HG02759 (cell line): Measurements from ENCODE around the gene FRAS1.
"Not testable (repeated sequence)": the region's sequence is repeated elsewhere in the genome, so short reads cannot be mapped to it uniquely, and the experiment has no call there.

ENCODE experiments used
- ATAC-seq: cut with Tn5 transposase; IDR thresholded peaks from one replicate; pipeline ENCODE4 v1.9.1; 2021; ENCODE audit warnings: mild to moderate bottlenecking, moderate library complexity; ENCODE audit not compliant: unreplicated experiment

Gene FRAS1

DNA sequence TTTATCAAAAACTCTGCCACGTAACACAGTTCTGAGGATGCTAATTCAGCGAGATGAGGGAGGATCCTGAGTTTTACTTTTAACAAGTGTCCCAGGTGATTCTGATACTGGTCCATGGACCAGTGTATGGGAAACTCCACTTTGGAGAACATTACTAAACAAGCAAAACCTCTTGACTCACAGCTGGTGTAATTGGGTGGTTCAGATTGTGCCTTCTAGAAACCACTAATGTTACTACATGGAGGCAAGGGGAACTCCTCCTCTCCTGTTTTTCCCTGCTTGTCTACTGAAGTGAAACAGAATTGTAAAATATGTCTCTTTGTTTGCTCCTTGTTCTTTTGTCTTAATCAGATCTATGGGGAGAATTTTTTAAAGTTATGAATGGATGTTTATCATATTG is 62.6 kb downstream of the FRAS1 start:
- no peak for ATAC-seq

DNA sequence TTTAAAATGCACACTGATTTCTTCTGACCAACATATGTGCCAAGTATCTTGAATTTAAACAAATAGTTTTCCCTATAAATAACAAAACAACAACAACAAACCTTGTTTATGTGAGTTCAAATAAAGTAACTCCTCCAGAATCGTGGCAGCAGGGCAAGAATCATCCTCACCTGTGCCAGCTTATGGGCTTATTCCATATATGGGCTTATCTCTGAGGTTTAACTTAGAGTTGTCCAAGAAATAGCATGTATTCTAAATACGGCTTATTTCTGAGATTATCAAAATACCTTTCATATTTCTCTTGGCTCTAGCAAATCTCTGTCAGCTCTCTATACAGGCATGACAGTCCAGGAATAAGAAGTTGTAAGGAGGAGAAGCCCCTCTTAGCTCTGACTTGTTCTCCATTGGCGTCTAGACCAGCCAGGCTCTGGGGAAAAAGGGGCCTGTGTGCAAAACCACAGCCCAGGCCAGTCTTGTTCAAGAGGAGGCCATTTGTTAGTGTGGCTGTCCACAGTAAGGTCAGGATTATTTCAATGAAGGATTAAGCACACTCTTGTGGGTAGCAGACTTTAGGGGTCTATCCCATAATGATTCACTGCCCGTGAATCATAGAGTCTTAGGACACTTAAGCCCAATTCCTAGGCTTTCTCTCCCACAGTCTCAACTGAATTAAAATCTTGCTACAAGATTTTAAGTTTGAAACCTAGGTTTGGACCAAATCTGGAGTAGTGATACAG is 63.2 kb downstream of the FRAS1 start:
- no peak for ATAC-seq

DNA sequence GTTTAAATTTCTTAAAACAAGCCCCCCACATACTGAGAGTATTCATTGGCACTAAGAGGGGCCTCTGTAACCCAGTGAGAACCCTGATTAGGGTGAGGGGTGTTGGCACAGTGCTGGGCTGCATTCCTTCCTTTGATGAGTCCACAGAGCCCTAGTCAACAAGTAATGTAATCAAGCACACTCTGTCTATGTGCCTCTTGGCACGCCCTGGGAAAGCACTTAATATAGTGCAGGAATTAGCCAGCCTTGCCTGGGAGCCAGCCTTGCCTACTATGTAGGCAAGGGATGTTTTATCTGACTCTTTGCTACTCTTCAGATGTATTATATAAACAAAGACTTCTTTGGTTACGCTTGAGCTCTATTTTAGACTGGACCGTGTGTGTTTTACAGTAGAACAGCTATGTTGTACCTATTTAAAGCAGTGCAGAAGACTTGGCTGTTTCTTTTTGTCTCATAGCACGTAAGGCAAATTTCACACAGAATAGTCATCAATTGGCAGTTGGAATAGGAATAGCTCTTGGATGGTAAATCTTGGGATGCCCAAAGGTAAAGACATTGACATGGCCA is 64.3 kb downstream of the FRAS1 start:
- ATAC-seq: no peak

DNA sequence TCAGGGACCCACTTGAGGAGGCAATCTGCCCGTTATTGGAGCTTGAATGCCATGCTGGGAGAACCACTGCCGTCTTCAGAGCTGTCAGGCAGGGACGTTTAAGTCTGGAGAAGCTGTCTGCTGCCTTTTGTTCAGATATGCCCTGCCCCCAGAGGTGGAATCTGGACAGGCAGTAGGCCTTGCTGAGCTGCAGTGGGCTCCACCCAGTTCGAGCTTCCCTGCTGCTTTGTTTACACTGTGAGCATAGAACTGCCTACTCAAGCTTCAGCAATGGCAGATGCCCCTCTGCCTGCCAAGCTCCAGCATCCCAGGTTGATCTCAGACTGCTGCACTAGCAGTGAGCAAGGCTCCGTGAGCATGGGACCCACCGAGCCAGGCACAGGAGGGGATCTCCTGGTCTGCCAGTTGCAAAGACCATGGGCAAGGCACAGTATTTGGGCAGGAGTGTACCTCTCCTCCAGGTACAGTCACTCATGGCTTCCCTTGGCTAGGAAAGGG is 68.8 kb downstream of the FRAS1 start:
- ATAC-seq: not testable (repeated sequence)

DNA sequence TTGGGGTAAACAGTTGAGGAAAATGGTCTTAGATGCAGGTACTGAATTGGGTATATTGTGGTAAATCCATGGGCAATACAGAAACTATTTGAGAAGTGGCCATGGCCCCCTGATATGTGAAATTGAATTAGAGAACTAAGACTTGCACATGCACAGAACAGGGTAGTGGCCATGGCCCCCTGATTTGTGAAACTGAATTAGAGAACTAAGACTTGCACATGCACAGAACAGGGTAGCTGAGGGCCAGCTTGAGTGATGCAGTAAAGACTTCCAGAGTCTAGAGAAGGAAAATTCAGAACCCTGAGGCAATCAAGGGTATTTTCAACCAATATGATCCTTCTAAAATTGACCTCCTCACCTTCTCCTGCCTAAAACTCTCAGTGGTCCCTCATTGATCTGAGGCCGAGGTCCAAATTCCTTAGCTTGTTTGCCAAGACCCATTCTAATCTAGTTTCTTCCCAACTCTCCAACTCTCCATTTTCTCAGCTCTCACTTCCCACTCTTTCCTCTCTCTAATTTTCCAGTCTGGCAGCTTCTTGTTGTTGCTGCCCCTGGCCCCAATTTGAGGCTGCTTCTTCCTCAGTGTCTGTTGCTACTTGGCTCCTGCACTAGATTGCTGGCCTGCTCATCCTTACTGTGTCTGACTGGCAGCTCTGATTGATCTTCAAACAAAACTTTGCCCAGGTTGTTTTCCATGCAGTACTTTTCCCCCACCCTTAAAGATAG is 72.4 kb downstream of the FRAS1 start:
- ATAC-seq: no peak

DNA sequence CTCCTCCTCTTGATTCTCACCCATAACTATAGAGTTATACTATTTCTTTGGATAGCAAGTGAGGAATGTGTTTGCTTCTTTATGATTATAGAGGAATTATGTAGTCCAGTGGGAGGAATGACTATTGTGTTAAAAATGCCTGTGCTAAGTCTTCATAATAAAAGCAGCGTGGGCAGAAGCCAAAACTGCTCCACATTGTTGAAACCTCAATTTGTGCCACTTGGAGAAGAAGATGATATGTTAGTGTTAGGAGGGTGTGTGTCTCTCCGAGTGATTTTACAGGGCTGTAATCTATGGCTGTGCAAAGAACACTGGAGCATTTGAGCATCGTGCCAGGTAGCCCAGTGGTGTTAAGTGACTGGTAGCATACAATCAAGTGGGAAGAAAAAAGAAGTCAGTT is 74.3 kb downstream of the FRAS1 start:
- ATAC-seq: no peak

- ATAC-seq: no peak
Measured at GRCh38 chr4:78136109-78137081, 79.3 kb downstream of the FRAS1 start.

- no peak for ATAC-seq
Measured at GRCh38 chr4:78137532-78137931, 80.4 kb downstream of the FRAS1 start.

GRCh38 chr4:78138252-78138651 is 81.1 kb downstream of the FRAS1 start:
- ATAC-seq: no peak

DNA sequence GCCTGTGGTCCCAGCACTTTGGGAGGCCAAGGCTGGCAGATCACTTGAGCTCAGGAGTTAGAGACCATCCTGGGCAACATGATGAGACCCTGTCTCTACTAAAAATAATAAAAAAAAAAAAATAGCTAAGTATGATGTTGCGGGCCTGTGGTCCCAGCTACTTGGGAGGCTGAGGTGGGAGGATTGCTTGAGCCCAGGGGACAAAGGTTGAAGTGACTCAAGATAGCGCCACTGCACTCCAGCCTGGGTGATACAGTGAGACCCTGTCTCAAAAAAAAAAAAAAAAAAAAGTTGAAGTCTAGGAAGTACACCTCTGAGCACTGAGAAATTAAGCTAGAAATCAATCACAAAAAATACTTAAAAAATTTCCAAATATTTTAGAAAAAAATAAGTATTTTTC is 86.5 kb downstream of the FRAS1 start:
- ATAC-seq: no peak

- no peak for ATAC-seq
Measured at GRCh38 chr4:78145008-78145407, 87.9 kb downstream of the FRAS1 start.

DNA sequence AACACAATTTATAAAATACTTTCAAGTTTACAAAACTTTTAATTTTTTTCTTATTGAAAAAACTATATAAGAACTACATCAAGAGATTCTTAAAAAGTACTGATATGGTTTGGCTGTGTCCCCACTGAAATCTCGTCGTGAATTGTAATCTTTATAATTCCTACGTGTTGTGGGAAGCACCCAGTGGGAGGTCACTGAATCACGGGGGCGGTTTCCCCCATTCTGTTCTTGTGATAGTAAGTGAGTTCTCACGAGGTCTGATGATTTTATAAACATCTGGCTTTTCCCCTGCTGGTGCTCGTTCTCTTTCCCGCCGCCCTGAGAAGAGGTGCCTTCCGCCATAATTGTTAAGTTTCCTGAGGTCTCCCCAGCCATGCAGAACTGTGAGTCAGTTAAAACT is 88.5 kb downstream of the FRAS1 start:
- no peak for ATAC-seq

DNA sequence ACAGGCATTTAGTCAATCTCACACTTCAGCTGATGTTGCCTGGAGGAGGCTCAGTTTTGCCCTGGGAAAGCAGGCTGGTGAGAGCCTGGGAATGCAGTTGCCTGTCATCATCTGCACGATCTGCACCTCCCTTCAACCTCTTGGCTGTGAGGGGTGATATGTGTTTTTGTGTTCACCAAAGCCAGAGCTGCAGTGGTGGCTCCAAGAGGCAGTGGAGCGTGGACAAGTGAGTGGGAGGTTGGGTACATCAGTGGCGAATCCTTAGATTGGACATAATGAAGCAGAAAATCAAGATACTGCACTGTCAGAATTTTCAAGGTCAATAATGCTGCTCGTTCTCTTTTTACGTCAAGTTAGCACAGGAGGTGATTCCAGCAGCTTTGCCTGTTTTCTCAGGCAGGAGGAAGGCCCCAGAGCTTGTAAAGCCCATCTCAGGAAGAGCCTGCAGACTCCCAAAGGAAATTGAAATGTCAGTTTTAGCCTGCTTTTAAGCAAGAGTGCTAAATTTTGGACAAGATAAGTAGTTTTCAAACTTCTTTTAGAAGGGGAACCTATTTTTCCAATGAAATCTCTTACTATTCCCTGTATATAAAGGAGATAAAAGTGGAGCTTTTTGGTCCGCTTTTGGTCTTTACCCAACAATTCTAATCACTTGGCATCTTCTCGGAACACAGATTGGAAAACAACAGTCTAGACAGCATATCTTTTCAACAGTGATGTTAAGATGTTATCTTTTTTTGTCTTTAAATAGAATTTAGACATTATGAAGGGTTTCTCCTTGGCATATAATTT is 92.8 kb downstream of the FRAS1 start:
- no peak for ATAC-seq

GRCh38 chr4:78150543-78150864 is 93.4 kb downstream of the FRAS1 start:
- no peak for ATAC-seq

- ATAC-seq: no peak
Measured at GRCh38 chr4:78152795-78153194, 95.7 kb downstream of the FRAS1 start.

DNA sequence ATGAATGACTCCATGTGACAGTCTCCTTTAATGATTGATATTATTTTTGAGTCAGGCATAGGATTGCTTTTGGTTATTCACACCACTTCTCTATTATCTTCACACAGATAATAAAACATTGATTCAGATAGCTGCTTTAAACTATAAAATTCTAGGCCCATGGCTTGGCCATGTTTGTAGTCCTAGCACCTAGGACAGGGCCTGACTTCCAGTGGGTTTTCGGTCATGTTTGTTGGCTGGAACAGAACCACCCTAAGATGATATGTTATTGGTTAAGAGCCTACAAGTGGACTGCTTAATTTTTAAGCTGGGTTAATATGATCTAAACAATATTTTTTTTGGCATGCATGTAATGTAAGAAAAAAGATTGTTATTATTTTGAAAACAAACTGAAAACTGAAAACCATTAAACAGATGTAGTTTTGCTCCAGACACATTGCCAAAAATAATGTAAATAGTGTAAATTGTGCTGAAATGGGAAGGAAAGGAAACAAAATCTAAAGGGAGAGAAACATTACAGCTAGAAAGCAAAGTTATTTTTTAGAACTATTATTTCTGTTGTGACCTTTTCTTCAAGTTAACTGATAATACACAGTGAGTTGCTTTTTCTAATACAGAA is 98.0 kb downstream of the FRAS1 start:
- no peak for ATAC-seq

GRCh38 chr4:78155616-78156105 is 98.5 kb downstream of the FRAS1 start:
- ATAC-seq: no peak

GRCh38 chr4:78156520-78156919 is 99.4 kb downstream of the FRAS1 start:
- no peak for ATAC-seq

DNA sequence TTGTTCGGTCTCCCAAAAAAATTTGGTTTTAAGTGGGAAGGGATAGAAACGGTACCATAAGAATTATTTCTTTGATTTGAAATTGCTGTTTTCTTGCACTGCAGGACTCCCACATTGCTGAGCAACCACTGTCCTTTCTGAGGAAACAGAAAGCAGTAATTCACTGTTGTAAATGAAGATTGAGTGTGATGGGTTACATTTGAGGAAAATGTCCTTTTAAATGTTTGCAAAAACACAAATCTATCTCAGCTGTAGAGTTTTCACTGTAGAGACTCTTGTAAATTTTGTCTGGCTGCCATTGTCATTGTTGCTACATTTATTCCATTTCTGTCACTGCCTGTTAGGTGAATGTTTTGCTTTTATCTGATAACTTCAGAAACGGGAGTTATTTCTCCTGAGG is 105.2 kb downstream of the FRAS1 start:
- ATAC-seq: no peak

- ATAC-seq: no peak
Measured at GRCh38 chr4:78162821-78163220, 105.7 kb downstream of the FRAS1 start.
